Astrocyte (in vitro differentiated cells and primary cell): ENCODE data around the gene ESRRA. TPM values are rescaled to one million over a fixed set of nuclear protein-coding genes. Genes with fewer than 3 reads are reported as not detected.

ENCODE experiments used
- DNase-seq: peaks from one replicate; pipeline ENCODE4 v3.0.0-alpha.2; 2010; ENCODE audit warnings: low read depth
- FAIRE-seq: peaks from 2 replicates; lab custom pipeline; 2011; peaks lifted over from hg19 to GRCh38; lab: Jason Lieb, UNC
- H2AFZ ChIP-seq: 2 replicates; pipeline ENCODE4 v1.6.0; 2012; ENCODE audit warnings: low read depth, low read length, inconsistent platforms
- H3K27ac ChIP-seq: 2 replicates; pipeline ENCODE4 v1.5.1; 2011; ENCODE audit warnings: low read depth, low read length, inconsistent platforms
- H3K27me3 ChIP-seq: 2 replicates; pipeline ENCODE4 v1.6.0; 2011; ENCODE audit warnings: low read length, inconsistent platforms; ENCODE audit not compliant: insufficient read depth
- H3K36me3 ChIP-seq: 2 replicates; pipeline ENCODE4 v1.5.1; 2011; ENCODE audit warnings: low read length, inconsistent platforms; ENCODE audit not compliant: insufficient read depth
- H3K4me1 ChIP-seq: 2 replicates; pipeline ENCODE4 v1.5.1; 2011; ENCODE audit warnings: low read length, inconsistent platforms; ENCODE audit not compliant: insufficient read depth
- H3K4me2 ChIP-seq: 2 replicates; pipeline ENCODE4 v1.6.0; 2012; ENCODE audit warnings: low read length, inconsistent platforms
- H3K4me3 ChIP-seq: 2 replicates; pipeline ENCODE4 v1.5.1; 2011; ENCODE audit warnings: low read depth, mild to moderate bottlenecking, low read length, inconsistent platforms; ENCODE audit not compliant: insufficient read depth
- H3K79me2 ChIP-seq: 2 replicates; pipeline ENCODE4 v1.6.0; 2012; ENCODE audit warnings: mild to moderate bottlenecking, low read length, inconsistent platforms; ENCODE audit not compliant: insufficient read depth
- H3K9ac ChIP-seq: 2 replicates; pipeline ENCODE4 v1.6.0; 2012; ENCODE audit warnings: mild to moderate bottlenecking, low read length, inconsistent platforms
- H3K9me3 ChIP-seq: 2 replicates; pipeline ENCODE4 v1.5.1; 2012; ENCODE audit warnings: low read depth, mild to moderate bottlenecking, low read length, inconsistent platforms; ENCODE audit not compliant: insufficient read depth
- H4K20me1 ChIP-seq: 2 replicates; pipeline ENCODE4 v1.6.0; 2012; ENCODE audit warnings: low read length, inconsistent platforms; ENCODE audit not compliant: insufficient read depth
- H3K27ac Mint-ChIP-seq: one replicate; pipeline ENCODE4 v1.8.0; 2021; ENCODE audit warnings: mild to moderate bottlenecking, mixed read lengths; ENCODE audit not compliant: unreplicated experiment
- H3K27me3 Mint-ChIP-seq: one replicate; pipeline ENCODE4 v1.8.0; 2021; ENCODE audit warnings: low read depth, mixed read lengths; ENCODE audit not compliant: unreplicated experiment
- H3K36me3 Mint-ChIP-seq: one replicate; pipeline ENCODE4 v1.8.0; 2021; ENCODE audit warnings: low read depth, mixed read lengths; ENCODE audit not compliant: unreplicated experiment
- H3K4me1 Mint-ChIP-seq: one replicate; pipeline ENCODE4 v1.8.0; 2021; ENCODE audit warnings: low read depth, mixed read lengths; ENCODE audit not compliant: unreplicated experiment
- H3K4me3 Mint-ChIP-seq: one replicate; pipeline ENCODE4 v1.8.0; 2021; ENCODE audit warnings: mild to moderate bottlenecking, moderate library complexity, mixed read lengths; ENCODE audit not compliant: unreplicated experiment
- H3K9me3 Mint-ChIP-seq: one replicate; pipeline ENCODE4 v1.8.0; 2021; ENCODE audit warnings: mild to moderate bottlenecking, mixed read lengths; ENCODE audit not compliant: unreplicated experiment
- EZH2 ChIP-seq: IDR thresholded peaks from 2 replicates; pipeline ENCODE4 v1.6.1; 2012; ENCODE audit warnings: mild to moderate bottlenecking, low read length, inconsistent platforms; ENCODE audit not compliant: insufficient read depth
- total RNA-seq: library from RNA; stranded (reverse); gene quantifications from 2 replicates; pipeline ENCODE4 v1.2.1, GENCODE V29; 2021
- TF ChIP-seq, protein P1 (sequence below): IDR thresholded peaks from 2 replicates; pipeline ENCODE4 v1.5.1; 2011; ENCODE audit warnings: low read depth, mild to moderate bottlenecking, inconsistent platforms, low read length, moderate library complexity; ENCODE audit not compliant: insufficient read depth

Gene ESRRA
- total RNA-seq, 1 donor from 2014 or later: 26.3 TPM

DNA sequence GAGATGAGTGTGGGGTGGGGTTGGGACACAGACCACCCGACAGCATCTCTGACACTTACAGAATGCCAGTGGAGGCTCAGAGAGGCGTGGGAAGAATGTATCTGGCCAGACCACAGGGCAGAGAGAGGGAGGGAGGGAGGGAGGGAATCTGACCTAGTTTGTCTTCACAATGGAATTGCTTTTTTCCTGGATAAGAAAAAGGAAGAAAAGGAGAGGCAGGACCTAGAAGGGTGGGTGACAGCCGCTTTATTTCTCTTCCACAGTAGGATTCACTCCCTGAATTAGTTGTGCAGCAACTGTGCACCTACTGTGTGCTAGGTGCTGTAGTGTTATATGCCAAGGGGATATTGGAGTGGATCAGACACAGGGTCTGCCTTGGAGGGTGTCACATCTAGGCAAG lies 10.6 kb upstream of the ESRRA start:
- Mint-ChIP-seq H3K27ac (peak overlapping the region; percentile 67), H3K9me3 (no peaks in the 10 kb centered on the region), H3K4me1 (peaks cover 10% of the 10 kb centered on the region), H3K36me3 (peaks cover 4% of the 10 kb centered on the region), H3K4me3 (peak overlapping the region; percentile 76), H3K27me3 (peaks cover 64% of the 10 kb centered on the region)
- Histone ChIP-seq H3K4me2 (no peak overlapping the region), H3K4me1 (peaks cover 4% of the 10 kb centered on the region), H3K9me3 (no peaks in the 10 kb centered on the region), H3K36me3 (no peaks in the 10 kb centered on the region), H3K27me3 (peaks cover 81% of the 10 kb centered on the region), H2AFZ (no peak overlapping the region), H4K20me1 (peaks cover 26% of the 10 kb centered on the region), H3K9ac (no peak overlapping the region), H3K27ac (no peak overlapping the region), H3K4me3 (no peak overlapping the region), H3K79me2 (no peaks in the 10 kb centered on the region)
- DNase-seq (peak; percentile 22), FAIRE-seq (no peak)
- no peak for TF ChIP-seq EZH2
- TF ChIP-seq, protein P1, sequence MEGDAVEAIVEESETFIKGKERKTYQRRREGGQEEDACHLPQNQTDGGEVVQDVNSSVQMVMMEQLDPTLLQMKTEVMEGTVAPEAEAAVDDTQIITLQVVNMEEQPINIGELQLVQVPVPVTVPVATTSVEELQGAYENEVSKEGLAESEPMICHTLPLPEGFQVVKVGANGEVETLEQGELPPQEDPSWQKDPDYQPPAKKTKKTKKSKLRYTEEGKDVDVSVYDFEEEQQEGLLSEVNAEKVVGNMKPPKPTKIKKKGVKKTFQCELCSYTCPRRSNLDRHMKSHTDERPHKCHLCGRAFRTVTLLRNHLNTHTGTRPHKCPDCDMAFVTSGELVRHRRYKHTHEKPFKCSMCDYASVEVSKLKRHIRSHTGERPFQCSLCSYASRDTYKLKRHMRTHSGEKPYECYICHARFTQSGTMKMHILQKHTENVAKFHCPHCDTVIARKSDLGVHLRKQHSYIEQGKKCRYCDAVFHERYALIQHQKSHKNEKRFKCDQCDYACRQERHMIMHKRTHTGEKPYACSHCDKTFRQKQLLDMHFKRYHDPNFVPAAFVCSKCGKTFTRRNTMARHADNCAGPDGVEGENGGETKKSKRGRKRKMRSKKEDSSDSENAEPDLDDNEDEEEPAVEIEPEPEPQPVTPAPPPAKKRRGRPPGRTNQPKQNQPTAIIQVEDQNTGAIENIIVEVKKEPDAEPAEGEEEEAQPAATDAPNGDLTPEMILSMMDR: no peak

DNA sequence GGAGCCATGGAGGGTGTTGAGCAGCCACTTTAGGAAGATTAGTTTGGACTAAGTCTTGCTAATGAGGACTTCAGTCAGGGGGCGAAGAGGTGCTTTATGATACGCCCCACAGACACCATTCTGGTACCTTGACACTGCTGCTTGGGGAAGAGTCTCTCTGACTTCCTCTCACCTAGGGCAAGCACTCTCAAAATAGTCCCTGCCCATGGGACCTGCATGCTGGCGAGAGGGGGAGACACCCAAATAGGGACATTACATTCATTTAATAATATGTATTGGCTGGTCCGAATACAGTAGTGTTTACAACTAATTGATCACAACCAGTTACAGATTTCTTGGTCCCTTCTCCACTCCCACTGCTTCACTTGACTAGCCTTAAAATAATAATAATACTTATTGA lies 9.6 kb upstream of the ESRRA start:
- Mint-ChIP-seq H3K4me1 (peaks cover 10% of the 10 kb centered on the region), H3K4me3 (no peak overlapping the region), H3K36me3 (no peaks in the 10 kb centered on the region), H3K9me3 (no peaks in the 10 kb centered on the region), H3K27me3 (peaks cover 62% of the 10 kb centered on the region), H3K27ac (no peak overlapping the region)
- H3K36me3 ChIP-seq: no peaks in the 10 kb centered on the region
- H3K79me2 ChIP-seq: no peaks in the 10 kb centered on the region
- TF ChIP-seq EZH2: no peak
- TF ChIP-seq, protein P1: no peak
- H3K9me3 ChIP-seq: no peaks in the 10 kb centered on the region
- no peak overlapping the region for H3K4me3 ChIP-seq
- peaks cover 18% of the 10 kb centered on the region for H4K20me1 ChIP-seq
- H3K4me1 ChIP-seq: peaks cover 10% of the 10 kb centered on the region
- no peak overlapping the region for H3K9ac ChIP-seq
- peaks cover 85% of the 10 kb centered on the region for H3K27me3 ChIP-seq
- FAIRE-seq (no peak), DNase-seq (no peak)
- H3K4me2 ChIP-seq: no peak overlapping the region
- no peak overlapping the region for H3K27ac ChIP-seq
- H2AFZ ChIP-seq: no peak overlapping the region

DNA sequence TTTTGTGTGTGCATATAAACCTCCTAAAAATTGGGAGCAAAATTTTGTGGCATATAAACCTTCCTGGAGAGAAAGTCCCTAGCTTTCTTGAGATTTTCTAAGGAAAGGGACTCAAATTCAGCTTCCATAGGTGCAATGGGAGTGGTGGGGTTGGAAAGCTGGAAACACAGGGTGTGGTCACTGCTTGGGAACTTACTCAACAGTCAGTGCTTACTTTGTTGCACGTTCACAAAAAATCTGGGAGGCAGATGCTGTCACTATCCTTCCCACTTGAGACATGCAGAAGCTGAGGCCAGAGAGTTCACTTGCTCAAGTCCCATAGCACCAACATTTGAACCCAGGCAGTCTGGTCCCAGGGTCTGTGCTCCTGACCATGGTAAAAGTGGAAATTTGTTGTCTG lies 9.1 kb upstream of the ESRRA start:
- no peak overlapping the region for H3K4me3 ChIP-seq
- H3K36me3 Mint-ChIP-seq: no peaks in the 10 kb centered on the region
- no peaks in the 10 kb centered on the region for H3K9me3 Mint-ChIP-seq
- H3K9me3 ChIP-seq: no peaks in the 10 kb centered on the region
- peaks cover 15% of the 10 kb centered on the region for H4K20me1 ChIP-seq
- H2AFZ ChIP-seq: no peak overlapping the region
- H3K4me1 ChIP-seq: peaks cover 14% of the 10 kb centered on the region
- DNase-seq (no peak), FAIRE-seq (no peak)
- H3K4me3 Mint-ChIP-seq: no peak overlapping the region
- H3K27ac Mint-ChIP-seq: no peak overlapping the region
- H3K36me3 ChIP-seq: no peaks in the 10 kb centered on the region
- no peak overlapping the region for H3K27ac ChIP-seq
- H3K27me3 ChIP-seq: peaks cover 82% of the 10 kb centered on the region
- H3K79me2 ChIP-seq: no peaks in the 10 kb centered on the region
- no peak overlapping the region for H3K9ac ChIP-seq
- H3K4me2 ChIP-seq: no peak overlapping the region
- H3K4me1 Mint-ChIP-seq: peaks cover 10% of the 10 kb centered on the region
- peaks cover 64% of the 10 kb centered on the region for H3K27me3 Mint-ChIP-seq
- TF ChIP-seq, protein P1: no peak
- TF ChIP-seq EZH2: no peak
